ENCODE data around the gene COPZ1. TPM values are rescaled to one million over a fixed set of nuclear protein-coding genes. Genes with fewer than 3 reads are reported as not detected.

Gene COPZ1
- total RNA-seq, 8 experiments from 2014 or later: 117 to 152 (median 133) TPM

GRCh38 chr12:54370171-54370730 is 45.3 kb downstream of the COPZ1 start:
- in situ Hi-C loops (cut with MboI; ENCODE audit: low pct_unique_long_range_greater_than_20kb in 2 of 9, low sequenced_read_pairs in 9 of 9, unreplicated experiment in 9 of 9): loop anchor here in 3 of 9 experiments (25.0 kb wide), 4 partner anchors 108 to 358 kb away; partner anchors contain the start of genes HOXC8 (in 2 of the 3), HOXC9 (in 2 of the 3), HOXC5 (in 1 of the 3) and HOXC6 (in 1 of the 3)
- no CpG with 5 or more reads among the region's 44 CpGs for WGBS, 10 experiments
- peak; percentile 34 to 86 (median 82) for ATAC-seq (replicated peaks in 6 of 8)
- peak overlapping the region; percentile 1 to 26 (median 12) for H3K4me3 ChIP-seq
- no peak overlapping the region for H3K27ac ChIP-seq
- peaks cover 18 to 30% of the 10 kb centered on the region in 2 donors for H3K4me1 ChIP-seq (replicated peaks in 1 of 2)

- H3K27ac ChIP-seq: no peak overlapping the region
- 71 to 80% (median 74%) methylated on average over 1 to 4 of the region's 5 CpGs; no CpG with 5 or more reads in 7 of the 10 experiments for WGBS, 10 experiments
- H3K4me3 ChIP-seq: no peak overlapping the region
- ATAC-seq (replicated peaks in 6 of 8): peak in 3 of 8 experiments; percentile 15 to 51 (median 15)
- in situ Hi-C loops (cut with MboI; ENCODE audit: low pct_unique_long_range_greater_than_20kb in 2 of 9, low sequenced_read_pairs in 9 of 9, unreplicated experiment in 9 of 9): loop anchor here in 3 of 9 experiments (25.0 kb wide), 4 partner anchors 109 to 359 kb away; partner anchors contain the start of genes HOXC8 (in 2 of the 3), HOXC9 (in 2 of the 3), HOXC5 (in 1 of the 3) and HOXC6 (in 1 of the 3)
- H3K4me1 ChIP-seq (replicated peaks in 1 of 2): peaks cover 18 to 30% of the 10 kb centered on the region in 2 donors
These were observed 46.6 kb downstream of the COPZ1 start for GRCh38 chr12:54371328-54372112.

DNA sequence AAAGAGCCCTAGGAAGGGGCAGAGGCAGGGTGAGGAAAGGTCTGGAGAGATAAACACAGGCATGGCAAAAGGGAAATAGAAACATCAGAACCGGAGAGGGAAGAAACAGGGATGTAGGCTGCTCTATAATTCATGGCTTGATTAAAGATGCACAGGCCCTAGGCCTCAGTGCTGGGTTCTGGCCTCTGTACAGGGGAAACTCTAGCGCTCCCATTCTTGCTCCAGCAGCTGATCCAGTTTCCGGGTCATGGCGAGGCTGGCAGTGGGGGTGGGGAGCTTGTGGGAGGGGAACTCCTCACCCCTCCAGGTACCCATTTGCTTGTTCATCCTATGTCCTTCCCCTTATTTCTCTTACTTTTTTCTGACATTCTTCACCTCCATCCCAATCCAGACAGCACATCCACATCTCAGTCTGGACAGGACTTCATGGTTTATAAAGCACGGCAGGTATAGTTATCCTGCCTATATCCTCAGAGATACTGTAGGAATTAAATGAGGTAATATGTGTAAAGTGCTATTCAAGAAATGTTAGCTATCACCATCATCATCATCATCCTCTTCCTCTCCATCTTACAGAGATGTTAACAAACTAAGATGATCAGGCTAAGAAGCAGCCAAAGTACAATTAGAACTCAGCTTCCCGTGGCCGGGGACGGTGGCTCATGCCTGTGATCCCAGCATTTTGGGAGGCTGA is 47.3 kb downstream of the COPZ1 start:
- no peak overlapping the region for H3K4me3 ChIP-seq
- peaks cover 18 to 30% of the 10 kb centered on the region in 2 donors for H3K4me1 ChIP-seq (replicated peaks in 1 of 2)
- H3K27ac ChIP-seq: no peak overlapping the region
- in situ Hi-C loops (cut with MboI; ENCODE audit: low pct_unique_long_range_greater_than_20kb in 2 of 9, low sequenced_read_pairs in 9 of 9, unreplicated experiment in 9 of 9): loop anchor here in 3 of 9 experiments (25.0 kb wide), 4 partner anchors 110 to 360 kb away; partner anchors contain the start of genes HOXC8 (in 2 of the 3), HOXC9 (in 2 of the 3), HOXC5 (in 1 of the 3) and HOXC6 (in 1 of the 3)
- 40 to 100% (median 89%) methylated on average over 1 to 4 of the region's 8 CpGs; no CpG with 5 or more reads in 5 of the 10 experiments for WGBS, 10 experiments
- ATAC-seq (replicated peaks in 6 of 8): peak in 1 of 8 experiments; percentile 15

DNA sequence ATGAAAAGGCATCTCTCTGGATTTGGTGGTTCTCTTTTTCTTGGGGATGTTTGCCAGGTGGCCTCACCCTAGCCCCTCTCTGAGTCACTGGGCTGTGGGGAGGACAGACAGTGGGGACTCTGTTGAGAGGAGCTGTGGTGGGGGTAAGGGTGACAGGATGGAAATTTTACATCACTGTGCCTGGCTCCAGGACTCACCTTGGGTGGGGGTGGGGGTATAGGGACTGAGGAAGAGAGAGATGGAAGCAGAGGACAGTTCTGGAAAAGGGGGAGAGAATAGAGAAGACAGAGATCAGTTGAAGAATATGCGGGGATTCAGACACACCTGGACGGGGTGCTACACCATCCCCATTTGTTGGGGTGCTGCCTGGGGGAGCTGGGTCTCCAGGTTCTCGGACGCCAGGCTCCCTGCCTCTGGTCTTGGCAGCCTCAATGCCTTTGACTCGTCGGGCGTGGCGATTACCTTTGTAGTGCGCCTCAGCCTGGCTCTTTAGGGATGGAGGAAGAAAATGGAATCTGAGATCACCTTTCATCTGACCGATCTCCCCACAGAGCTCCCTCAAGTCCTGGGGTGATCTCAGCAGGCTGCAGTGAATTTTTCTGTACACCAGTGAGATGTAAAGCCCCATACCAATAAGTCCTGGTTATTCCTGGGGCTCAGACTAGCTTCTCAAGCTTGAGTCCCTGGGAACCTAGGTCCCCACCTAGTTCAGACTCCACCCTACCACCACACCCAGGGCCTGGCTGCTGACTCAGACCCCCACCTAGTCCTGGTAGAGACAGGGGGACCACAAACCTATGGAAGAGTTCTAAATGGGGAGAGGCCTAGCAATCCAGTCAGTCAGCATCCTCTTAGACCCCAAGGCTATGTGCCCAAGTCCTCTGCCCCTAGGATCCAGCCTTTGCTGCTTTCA is 49.0 kb downstream of the COPZ1 start:
- in situ Hi-C loops (cut with MboI; ENCODE audit: low pct_unique_long_range_greater_than_20kb in 2 of 9, low sequenced_read_pairs in 9 of 9, unreplicated experiment in 9 of 9): loop anchor here in 3 of 9 experiments (25.0 kb wide), 4 partner anchors 112 to 362 kb away; partner anchors contain the start of genes HOXC8 (in 2 of the 3), HOXC9 (in 2 of the 3), HOXC5 (in 1 of the 3) and HOXC6 (in 1 of the 3)
- Histone ChIP-seq H3K4me1 (replicated peaks in 1 of 2) (peaks cover 26 to 33% of the 10 kb centered on the region in 2 donors), H3K4me3 (no peak overlapping the region), H3K27ac (no peak overlapping the region)
- WGBS, 10 experiments: 60 to 88% (median 88%) methylated on average over 1 to 4 of the region's 10 CpGs; no CpG with 5 or more reads in 7 of the 10 experiments
- ATAC-seq (replicated peaks in 6 of 8): peak in 1 of 8 experiments; percentile 0

GRCh38 chr12:54374562-54375258 is 49.8 kb downstream of the COPZ1 start:
- Histone ChIP-seq H3K27ac (no peak overlapping the region), H3K4me3 (no peak overlapping the region), H3K4me1 (replicated peaks in 1 of 2) (peaks cover 21 to 28% of the 10 kb centered on the region in 2 donors)
- WGBS, 10 experiments: 14 to 80% (median 49%) methylated on average over 1 to 2 of the region's 2 CpGs; no CpG with 5 or more reads in 6 of the 10 experiments
- in situ Hi-C loops (cut with MboI; ENCODE audit: low pct_unique_long_range_greater_than_20kb in 2 of 9, low sequenced_read_pairs in 9 of 9, unreplicated experiment in 9 of 9): loop anchor here in 4 of 9 experiments (25.0 kb wide), 4 partner anchors 112 to 362 kb away; partner anchors contain the start of genes HOXC8 (in 3 of the 4), HOXC9 (in 3 of the 4), HOXC5 (in 1 of the 4) and HOXC6 (in 1 of the 4)
- no peak for ATAC-seq (replicated peaks in 6 of 8)

GRCh38 chr12:54375259-54375579 is 50.3 kb downstream of the COPZ1 start:
- H3K4me3 ChIP-seq: no peak overlapping the region
- in situ Hi-C loops (cut with MboI; ENCODE audit: low pct_unique_long_range_greater_than_20kb in 2 of 9, low sequenced_read_pairs in 9 of 9, unreplicated experiment in 9 of 9): loop anchor here in 1 of 9 experiments (25.0 kb wide), 1 partner anchor 363 kb away; the partner anchor contains the start of genes HOXC8 and HOXC9
- ATAC-seq (replicated peaks in 6 of 8): no peak
- WGBS, 10 experiments: 0 to 100% (median 60%) methylated on average over 1 of the region's 2 CpGs; no CpG with 5 or more reads in 7 of the 10 experiments
- H3K27ac ChIP-seq: no peak overlapping the region
- H3K4me1 ChIP-seq (replicated peaks in 1 of 2): peaks cover 16 to 25% of the 10 kb centered on the region in 2 donors

DNA sequence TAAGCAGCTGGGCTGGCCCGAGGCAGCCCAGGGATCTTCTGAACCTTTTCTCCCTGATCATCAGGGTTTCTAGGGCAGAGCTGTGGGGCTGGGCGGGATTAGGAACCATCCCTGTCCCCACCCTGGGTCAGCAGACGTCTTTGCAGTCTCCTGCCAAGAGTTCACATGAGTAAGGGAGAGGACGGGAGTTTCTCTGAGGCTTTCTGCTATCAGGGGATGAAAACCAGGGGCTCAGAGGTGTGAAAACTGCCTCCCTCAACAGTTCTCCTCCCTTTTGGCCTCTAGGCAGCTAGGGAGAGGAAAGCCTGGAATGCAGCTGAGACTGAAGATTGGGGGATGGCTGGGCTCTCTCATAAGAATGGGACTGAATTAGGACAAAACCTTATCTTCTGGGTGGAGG is 51.7 kb downstream of the COPZ1 start:
- in situ Hi-C loops (cut with MboI; ENCODE audit: low pct_unique_long_range_greater_than_20kb in 2 of 9, low sequenced_read_pairs in 9 of 9, unreplicated experiment in 9 of 9): loop anchor here in 1 of 9 experiments (25.0 kb wide), 1 partner anchor 364 kb away; the partner anchor contains the start of genes HOXC8 and HOXC9
- Histone ChIP-seq H3K4me1 (replicated peaks in 1 of 2) (peaks cover 11 to 13% of the 10 kb centered on the region in 2 donors), H3K4me3 (no peak overlapping the region), H3K27ac (no peak overlapping the region)
- peak in 2 of 8 experiments; percentile 34 to 46 for ATAC-seq (replicated peaks in 6 of 8)
- 0 to 100% (median 70%) methylated on average over 1 to 2 of the region's 4 CpGs; no CpG with 5 or more reads in 4 of the 10 experiments for WGBS, 10 experiments

- 0 to 100% (median 100%) methylated on average over 1 to 2 of the region's 2 CpGs; no CpG with 5 or more reads in 5 of the 10 experiments for WGBS, 10 experiments
- H3K4me3 ChIP-seq: no peak overlapping the region
- in situ Hi-C loops (cut with MboI; ENCODE audit: low pct_unique_long_range_greater_than_20kb in 2 of 9, low sequenced_read_pairs in 9 of 9, unreplicated experiment in 9 of 9): loop anchor here in 1 of 9 experiments (25.0 kb wide), 1 partner anchor 365 kb away; the partner anchor contains the start of genes HOXC8 and HOXC9
- H3K27ac ChIP-seq: no peak overlapping the region
- ATAC-seq (replicated peaks in 6 of 8): peak in 2 of 8 experiments; percentile 21
- peaks cover 9 to 10% of the 10 kb centered on the region in 2 donors for H3K4me1 ChIP-seq (replicated peaks in 1 of 2)
These were observed 52.1 kb downstream of the COPZ1 start for GRCh38 chr12:54377007-54377406.

DNA sequence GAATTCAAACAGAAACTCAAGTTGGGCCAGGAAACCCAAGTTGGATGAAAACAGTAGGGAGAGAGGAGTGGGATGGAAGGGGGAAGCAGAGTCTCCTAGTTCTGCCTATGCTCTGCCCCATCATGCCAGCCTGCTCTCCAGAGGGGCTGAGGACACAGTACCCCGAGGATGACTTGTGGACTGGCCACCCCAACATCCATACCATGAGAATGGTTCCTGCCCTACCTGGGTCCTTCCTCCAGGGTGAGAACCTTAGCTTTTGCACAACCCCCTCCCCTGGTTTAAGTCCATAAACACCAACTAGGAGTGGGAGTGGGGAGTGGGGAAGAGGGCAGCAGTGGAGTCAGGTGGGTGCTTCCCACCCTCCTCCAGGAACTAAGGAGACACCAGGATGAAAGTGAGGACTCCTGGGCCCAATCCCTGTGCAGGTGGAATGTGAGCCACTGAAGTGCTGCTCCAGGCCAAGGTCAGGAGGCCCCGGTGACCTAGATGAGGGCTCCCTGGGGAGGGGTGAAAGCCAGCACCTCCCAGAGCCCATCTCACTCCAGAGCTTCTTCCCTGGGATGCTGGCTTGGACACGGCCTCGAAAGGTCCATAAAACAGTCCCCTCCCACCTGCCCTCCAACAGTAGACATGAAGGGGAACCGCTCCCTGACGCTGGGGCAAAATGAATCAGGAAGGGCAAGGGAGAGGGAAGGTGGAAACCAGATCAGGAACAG is 53.0 kb downstream of the COPZ1 start:
- H3K27ac ChIP-seq: no peak overlapping the region
- H3K4me1 ChIP-seq (replicated peaks in 1 of 2): peaks cover 9% of the 10 kb centered on the region in 2 donors
- WGBS, 10 experiments: no CpG with 5 or more reads among the region's 6 CpGs
- in situ Hi-C loops (cut with MboI; ENCODE audit: low pct_unique_long_range_greater_than_20kb in 2 of 9, low sequenced_read_pairs in 9 of 9, unreplicated experiment in 9 of 9): loop anchor here in 1 of 9 experiments (25.0 kb wide), 1 partner anchor 366 kb away; the partner anchor contains the start of genes HOXC8 and HOXC9
- ATAC-seq (replicated peaks in 6 of 8): no peak
- peak overlapping the region in 3 of 5 donors; percentile 44 to 61 (median 53) for H3K4me3 ChIP-seq

DNA sequence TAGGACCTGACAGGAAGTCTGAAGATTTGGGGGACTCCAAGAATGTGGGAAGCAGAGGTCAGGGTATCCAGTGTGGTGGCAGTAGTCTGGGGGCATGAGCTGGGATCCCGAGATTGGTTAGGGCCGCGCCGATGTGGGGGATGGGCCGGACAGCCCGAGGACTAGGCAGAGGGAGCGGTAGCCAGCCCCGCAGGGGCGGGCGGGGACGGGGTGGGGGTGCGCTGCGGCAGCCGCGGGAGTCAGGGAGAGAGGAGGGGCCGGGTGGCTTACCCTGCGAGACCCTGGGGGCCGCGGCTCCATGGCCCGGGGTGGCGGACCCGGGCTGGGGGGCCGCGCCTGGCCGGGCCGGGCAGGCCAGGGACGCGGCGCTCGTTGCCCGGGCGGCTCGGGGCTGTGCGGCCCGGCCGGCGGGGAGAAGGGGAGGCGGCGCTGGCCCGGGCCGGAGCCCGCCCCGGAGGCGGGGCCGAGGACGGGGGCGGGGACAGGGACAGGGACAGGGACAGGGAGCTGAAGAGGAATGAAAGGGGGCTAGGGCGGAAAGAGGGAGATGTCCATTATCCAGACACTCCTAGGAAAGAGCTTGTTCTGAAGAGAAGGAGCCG is 54.0 kb downstream of the COPZ1 start:
- Histone ChIP-seq H3K4me1 (replicated peaks in 1 of 2) (peaks cover 9% of the 10 kb centered on the region in 2 donors), H3K27ac (no peak overlapping the region), H3K4me3 (peak overlapping the region; percentile 44 to 61 (median 51))
- peak; percentile 44 to 93 (median 90) for ATAC-seq (replicated peaks in 6 of 8)
- in situ Hi-C loops (cut with MboI; ENCODE audit: low pct_unique_long_range_greater_than_20kb in 2 of 9, low sequenced_read_pairs in 9 of 9, unreplicated experiment in 9 of 9): loop anchor here in 1 of 9 experiments (25.0 kb wide), 1 partner anchor 367 kb away; the partner anchor contains the start of genes HOXC8 and HOXC9
- no CpG with 5 or more reads among the region's 49 CpGs for WGBS, 10 experiments
